Measurements from ENCODE around the gene UGT1A5. TPM values are rescaled to one million over a fixed set of nuclear protein-coding genes. Genes with fewer than 3 reads are reported as not detected.

The UGT1A5 gene
- total and polyA plus RNA-seq, 10 of the 15 experiments (the other 5 are each of a cell fraction or from before 2014, with no cell fraction given) = not detected

DNA sequence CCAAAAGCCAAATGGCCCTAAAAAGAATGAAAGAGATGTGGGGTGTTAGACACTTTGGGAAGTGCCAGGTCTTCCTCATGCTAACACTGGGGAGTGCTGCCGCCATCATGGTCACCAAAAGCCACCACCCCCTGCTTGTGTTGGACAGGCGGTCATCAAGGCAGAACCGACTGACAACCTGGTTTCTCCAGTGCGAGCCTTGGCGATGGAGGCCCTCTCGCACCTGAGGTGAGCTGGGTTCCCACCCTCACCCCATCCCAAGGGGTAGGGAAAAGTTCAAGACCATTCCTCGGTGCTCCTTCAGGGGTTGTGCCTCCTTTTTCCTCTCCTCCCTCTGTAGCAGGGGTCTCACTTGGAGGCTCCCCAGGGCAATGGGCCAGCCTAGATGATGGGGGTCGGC lies 99.0 kb downstream of the UGT1A5 start (continued):
- TF ChIP-seq, protein P1, sequence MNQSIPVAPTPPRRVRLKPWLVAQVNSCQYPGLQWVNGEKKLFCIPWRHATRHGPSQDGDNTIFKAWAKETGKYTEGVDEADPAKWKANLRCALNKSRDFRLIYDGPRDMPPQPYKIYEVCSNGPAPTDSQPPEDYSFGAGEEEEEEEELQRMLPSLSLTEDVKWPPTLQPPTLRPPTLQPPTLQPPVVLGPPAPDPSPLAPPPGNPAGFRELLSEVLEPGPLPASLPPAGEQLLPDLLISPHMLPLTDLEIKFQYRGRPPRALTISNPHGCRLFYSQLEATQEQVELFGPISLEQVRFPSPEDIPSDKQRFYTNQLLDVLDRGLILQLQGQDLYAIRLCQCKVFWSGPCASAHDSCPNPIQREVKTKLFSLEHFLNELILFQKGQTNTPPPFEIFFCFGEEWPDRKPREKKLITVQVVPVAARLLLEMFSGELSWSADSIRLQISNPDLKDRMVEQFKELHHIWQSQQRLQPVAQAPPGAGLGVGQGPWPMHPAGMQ (IDR thresholded peaks at IDR 0.05; ENCODE audit: borderline replicate concordance) = no peak
- TF ChIP-seq ZNF384 (IDR thresholded peaks at IDR 0.05; ENCODE audit: borderline replicate concordance, low read depth, low read length) (no peak), MEF2A (IDR thresholded peaks at IDR 0.05; ENCODE audit: insufficient read depth, low read depth, low read length) (no peak)

DNA sequence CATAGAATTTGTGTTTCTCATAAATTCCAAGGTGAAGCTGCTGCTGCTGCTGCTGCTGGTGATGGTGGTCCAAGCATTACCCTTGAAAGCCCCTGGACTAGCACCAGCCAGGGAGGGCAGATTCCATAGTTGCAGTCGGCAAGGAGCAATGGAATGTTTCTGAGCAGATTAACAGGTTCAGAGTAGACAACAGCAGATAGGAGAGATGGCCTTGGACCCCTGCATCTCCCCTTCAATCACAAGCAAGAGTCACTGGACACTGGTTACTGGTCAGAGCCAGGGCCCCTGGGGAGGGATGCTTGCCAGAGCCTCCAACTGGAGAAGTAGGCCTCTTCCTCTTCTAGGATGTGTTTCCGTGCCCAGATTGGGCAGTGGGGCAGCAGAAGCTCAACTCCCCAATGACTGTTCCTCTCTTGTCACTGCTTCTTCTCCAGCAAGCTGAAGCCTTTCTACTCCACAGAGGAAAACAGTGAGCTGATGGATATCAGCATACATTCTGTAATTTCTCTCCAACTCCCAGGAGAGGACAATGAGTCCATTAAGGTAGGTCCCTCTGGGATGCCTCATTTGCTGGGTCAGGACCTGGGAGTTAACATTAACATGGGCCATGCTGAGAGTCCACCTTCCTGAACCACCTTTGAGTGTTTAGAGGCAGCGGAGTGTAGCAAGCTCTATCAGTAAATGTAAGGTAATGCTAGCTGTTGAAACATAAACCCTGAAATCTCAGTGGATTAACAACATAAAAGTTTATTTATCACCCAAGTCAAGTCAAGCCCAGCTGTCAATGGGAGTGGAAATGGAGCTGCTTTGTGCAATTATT lies 100.7 kb downstream of the UGT1A5 start:
- Histone ChIP-seq H3K9ac (ENCODE audit: control insufficient read depth, insufficient read depth, low read length) (no peak overlapping the region), H3K79me2 (ENCODE audit: control insufficient read depth, insufficient read depth, low read length) (no peaks in the 10 kb centered on the region), H3K4me1 (ENCODE audit: control insufficient read depth, insufficient read depth, low read length) (no peaks in the 10 kb centered on the region), H3K4me3 (no peak overlapping the region), H4K20me1 (ENCODE audit: control insufficient read depth, insufficient read depth) (no peaks in the 10 kb centered on the region), H3K36me3 (ENCODE audit: control insufficient read depth in 2 of 2, insufficient read depth in 2 of 2, low read length in 1 of 2) (no peaks in the 10 kb centered on the region), H3K9me3 (replicated peaks; ENCODE audit: control insufficient read depth, insufficient read depth, low read length) (no peaks in the 10 kb centered on the region), H3K27ac (ENCODE audit: control insufficient read depth, insufficient read depth) (no peak overlapping the region), H2AFZ (ENCODE audit: control insufficient read depth, low read depth, low read length) (no peak overlapping the region), H3K4me2 (ENCODE audit: control insufficient read depth, insufficient read depth) (no peak overlapping the region), H3K27me3 (replicated peaks in 1 of 2; ENCODE audit: control insufficient read depth in 2 of 2, insufficient read depth in 2 of 2, low read length in 1 of 2) (no peaks in the 10 kb centered on the region; a peak in 1 of 4 replicates)
- no TSS peak for BruUV-seq (replicated peaks)
- intact Hi-C loops (cut with micrococcal nuclease; ENCODE audit: unreplicated experiment) (no loop called here), in situ Hi-C loops (cut with MboI) (no loop called here)
- WGBS (ENCODE audit: insufficient coverage, insufficient replicate concordance, low lambda C conversion rate, missing lambda C conversion rate) = 22% methylated on average over 3 of the region's 3 CpGs
- ChIA-PET SMC1A (ENCODE audit: uncharacterized antibody, unreplicated experiment) (interaction anchor here (0.6 kb wide), 1 partner anchor 21 kb away, joined by 3 read pairs; no protein-coding TSS in a partner anchor), POLR2A (no interaction called here), CTCF (interaction anchor here (1.3 kb wide), 1 partner anchor 44 kb away, joined by 3 read pairs; no protein-coding TSS in a partner anchor), RAD21 (ENCODE audit: unreplicated experiment) (no interaction called here)
- FAIRE-seq (no peak), DNase-seq (ENCODE audit: low read depth, low spot score) (no peak), ATAC-seq (no peak)
- no peak for TF ChIP-seq ETV6 (conservative IDR thresholded peaks at IDR 0.05 in 1 of 2, IDR thresholded peaks at IDR 0.05 in 1 of 2; ENCODE audit: borderline replicate concordance in 1 of 2, low read depth in 1 of 2)
- no peak for TF ChIP-seq HDGF (IDR thresholded peaks at IDR 0.05)
- TF ChIP-seq PAX8 (IDR thresholded peaks at IDR 0.05) = no peak
- no peak for TF ChIP-seq TCF7 (IDR thresholded peaks at IDR 0.05; ENCODE audit: borderline replicate concordance)
- TF ChIP-seq, protein P2, sequence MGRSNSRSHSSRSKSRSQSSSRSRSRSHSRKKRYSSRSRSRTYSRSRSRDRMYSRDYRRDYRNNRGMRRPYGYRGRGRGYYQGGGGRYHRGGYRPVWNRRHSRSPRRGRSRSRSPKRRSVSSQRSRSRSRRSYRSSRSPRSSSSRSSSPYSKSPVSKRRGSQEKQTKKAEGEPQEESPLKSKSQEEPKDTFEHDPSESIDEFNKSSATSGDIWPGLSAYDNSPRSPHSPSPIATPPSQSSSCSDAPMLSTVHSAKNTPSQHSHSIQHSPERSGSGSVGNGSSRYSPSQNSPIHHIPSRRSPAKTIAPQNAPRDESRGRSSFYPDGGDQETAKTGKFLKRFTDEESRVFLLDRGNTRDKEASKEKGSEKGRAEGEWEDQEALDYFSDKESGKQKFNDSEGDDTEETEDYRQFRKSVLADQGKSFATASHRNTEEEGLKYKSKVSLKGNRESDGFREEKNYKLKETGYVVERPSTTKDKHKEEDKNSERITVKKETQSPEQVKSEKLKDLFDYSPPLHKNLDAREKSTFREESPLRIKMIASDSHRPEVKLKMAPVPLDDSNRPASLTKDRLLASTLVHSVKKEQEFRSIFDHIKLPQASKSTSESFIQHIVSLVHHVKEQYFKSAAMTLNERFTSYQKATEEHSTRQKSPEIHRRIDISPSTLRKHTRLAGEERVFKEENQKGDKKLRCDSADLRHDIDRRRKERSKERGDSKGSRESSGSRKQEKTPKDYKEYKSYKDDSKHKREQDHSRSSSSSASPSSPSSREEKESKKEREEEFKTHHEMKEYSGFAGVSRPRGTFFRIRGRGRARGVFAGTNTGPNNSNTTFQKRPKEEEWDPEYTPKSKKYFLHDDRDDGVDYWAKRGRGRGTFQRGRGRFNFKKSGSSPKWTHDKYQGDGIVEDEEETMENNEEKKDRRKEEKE (IDR thresholded peaks at IDR 0.05) = no peak
- no peak for TF ChIP-seq BHLHE40 (IDR thresholded peaks at IDR 0.05; ENCODE audit: borderline replicate concordance in 1 of 2, low read depth in 2 of 2, low read length in 1 of 2)
- no peak for TF ChIP-seq STAT3 (IDR thresholded peaks at IDR 0.05; ENCODE audit: low read depth, low read length)
- TF ChIP-seq NR2C1 (IDR thresholded peaks at IDR 0.05) = no peak
- TF ChIP-seq RUNX3 (IDR thresholded peaks at IDR 0.05; ENCODE audit: low read length) = no peak
- TF ChIP-seq EZH2 (IDR thresholded peaks at IDR 0.05; ENCODE audit: borderline replicate concordance, control insufficient read depth, low read depth, low read length) = no peak

Measured in GM12878 (cell line).